ES-I3 (cell line): ENCODE data around the gene TMEM107.
"Not testable (repeated sequence)": the region's sequence is repeated elsewhere in the genome, so short reads cannot be mapped to it uniquely, and the experiment has no call there.

Experiments
- H3K36me3 ChIP-seq: 2 replicates; pipeline ENCODE4 v1.6.1; 2013; ENCODE audit warnings: mild to moderate bottlenecking, low read length, control low read depth, moderate library complexity; ENCODE audit not compliant: insufficient read depth
- H3K4me1 ChIP-seq: 2 replicates; pipeline ENCODE4 v1.6.1; 2013; ENCODE audit warnings: mild to moderate bottlenecking, control low read depth, low read length; ENCODE audit not compliant: insufficient read depth
- H3K9ac ChIP-seq: 2 replicates; pipeline ENCODE4 v1.6.1; 2013; ENCODE audit warnings: low read depth, mild to moderate bottlenecking, low read length, moderate library complexity
- H3K9me3 ChIP-seq: 2 replicates; pipeline ENCODE4 v1.6.1; 2013; ENCODE audit warnings: mild to moderate bottlenecking, low read length, moderate library complexity; ENCODE audit not compliant: control insufficient read depth, insufficient read depth

Gene TMEM107

GRCh38 chr17:8176998-8177731 is 985 bp upstream of the TMEM107 start:
- H3K36me3 ChIP-seq, result no peaks in the 10 kb centered on the region

GRCh38 chr17:8175795-8176196 is 384 bp downstream of the TMEM107 start:
- Histone ChIP-seq H3K9ac (peak overlapping the region; percentile 56), H3K4me1 (peaks cover 11% of the 10 kb centered on the region), H3K9me3 (no peaks in the 10 kb centered on the region), H3K36me3 (no peaks in the 10 kb centered on the region)

More at GRCh38 chr17:8176998-8177731, 985 bp upstream of the TMEM107 start:
- Histone ChIP-seq H3K9ac (peak overlapping the region; percentile 56), H3K9me3 (no peaks in the 10 kb centered on the region), H3K4me1 (peaks cover 11% of the 10 kb centered on the region)

- Histone ChIP-seq H3K36me3 (no peaks in the 10 kb centered on the region), H3K4me1 (peaks cover 11% of the 10 kb centered on the region), H3K9ac (peak overlapping the region; percentile 47), H3K9me3 (no peaks in the 10 kb centered on the region)
Measured at GRCh38 chr17:8173871-8174322, 2.3 kb downstream of the TMEM107 start.

GRCh38 chr17:8173056-8173870 is 2.9 kb downstream of the TMEM107 start:
- no peaks in the 10 kb centered on the region for H3K9me3 ChIP-seq
- peak overlapping the region; percentile 47 for H3K9ac ChIP-seq
- H3K4me1 ChIP-seq, result peaks cover 11% of the 10 kb centered on the region
- no peaks in the 10 kb centered on the region for H3K36me3 ChIP-seq

- H3K9me3 ChIP-seq, H3K36me3 ChIP-seq, H3K4me1 ChIP-seq: not testable (repeated sequence)
- H3K9ac ChIP-seq, result peak overlapping the region; percentile 19; the same call in 1 of the 2 replicates
Measured at GRCh38 chr17:8170186-8170585, 6.0 kb downstream of the TMEM107 start.

- Histone ChIP-seq H3K4me1 (peaks cover 15% of the 10 kb centered on the region), H3K9ac (no peak overlapping the region), H3K9me3 (no peaks in the 10 kb centered on the region), H3K36me3 (no peaks in the 10 kb centered on the region)
Measured at GRCh38 chr17:8167526-8167925, 8.7 kb downstream of the TMEM107 start.

- H3K9me3 ChIP-seq, result no peaks in the 10 kb centered on the region
- no peak overlapping the region for H3K9ac ChIP-seq
- H3K4me1 ChIP-seq, result peaks cover 15% of the 10 kb centered on the region
- H3K36me3 ChIP-seq, result no peaks in the 10 kb centered on the region
Measured at GRCh38 chr17:8166731-8167130, 9.4 kb downstream of the TMEM107 start.

GRCh38 chr17:8164815-8165131 is 11.4 kb downstream of the TMEM107 start:
- peaks cover 11% of the 10 kb centered on the region for H3K36me3 ChIP-seq
- no peaks in the 10 kb centered on the region for H3K9me3 ChIP-seq
- H3K9ac ChIP-seq, result peak overlapping the region; percentile 70; the same call in 1 of the 2 replicates
- H3K4me1 ChIP-seq, result peaks cover 15% of the 10 kb centered on the region

GRCh38 chr17:8163978-8164814 is 12.0 kb downstream of the TMEM107 start:
- H3K9me3 ChIP-seq, result no peaks in the 10 kb centered on the region
- peaks cover 12% of the 10 kb centered on the region for H3K36me3 ChIP-seq
- peak overlapping the region; percentile 70; the same call in 1 of the 2 replicates for H3K9ac ChIP-seq
- peaks cover 15% of the 10 kb centered on the region for H3K4me1 ChIP-seq

GRCh38 chr17:8162997-8163977 is 12.9 kb downstream of the TMEM107 start:
- Histone ChIP-seq H3K9me3 (no peaks in the 10 kb centered on the region), H3K4me1 (peaks cover 15% of the 10 kb centered on the region), H3K9ac (peak overlapping the region; percentile 70), H3K36me3 (peaks cover 12% of the 10 kb centered on the region)

GRCh38 chr17:8162233-8162996 is 13.8 kb downstream of the TMEM107 start, which contains the start of gene VAMP2:
Gene VAMP2, minus strand, starts transcription at chr17:8162948. Its CDS starts 69 bp downstream, at chr17:8162879.
- peaks cover 15% of the 10 kb centered on the region for H3K4me1 ChIP-seq

GRCh38 chr17:8161289-8162232 is 14.6 kb downstream of the TMEM107 start:
- H3K9ac ChIP-seq, result peak overlapping the region; percentile 79
- H3K9me3 ChIP-seq, result no peaks in the 10 kb centered on the region
- peaks cover 15% of the 10 kb centered on the region for H3K4me1 ChIP-seq
- H3K36me3 ChIP-seq, result peaks cover 12% of the 10 kb centered on the region

More at GRCh38 chr17:8162233-8162996, 13.8 kb downstream of the TMEM107 start, which contains the start of gene VAMP2:
- Histone ChIP-seq H3K9me3 (no peaks in the 10 kb centered on the region), H3K36me3 (peaks cover 12% of the 10 kb centered on the region), H3K9ac (peak within 1 kb of the TSS; percentile 79)
